ENCODE data around the gene GATM.

GATM gene

GRCh38 chr15:45395943-45396342 lies 17.6 kb upstream of the GATM start:
- Mint-ChIP-seq H3K4me1 (peaks cover 21% of the 10 kb centered on the region), H3K4me3 (no peak overlapping the region), H3K27me3 (no peaks in the 10 kb centered on the region), H3K27ac (no peak overlapping the region), H3K9me3 (no peaks in the 10 kb centered on the region)
- DNase-seq = no peak
- no peak for ATAC-seq

GRCh38 chr15:45394681-45395080 lies 16.3 kb upstream of the GATM start:
- no peak overlapping the region for H3K4me3 Mint-ChIP-seq
- no peak for DNase-seq
- no peaks in the 10 kb centered on the region for H3K9me3 Mint-ChIP-seq
- peaks cover 12% of the 10 kb centered on the region for H3K4me1 Mint-ChIP-seq
- no peak for ATAC-seq
- H3K27me3 Mint-ChIP-seq = peaks cover 5% of the 10 kb centered on the region
- no peak overlapping the region for H3K27ac Mint-ChIP-seq

GRCh38 chr15:45393851-45394250 lies 15.5 kb upstream of the GATM start:
- no peak overlapping the region for H3K4me3 Mint-ChIP-seq
- H3K9me3 Mint-ChIP-seq = no peaks in the 10 kb centered on the region
- H3K4me1 Mint-ChIP-seq = peaks cover 8% of the 10 kb centered on the region
- H3K27ac Mint-ChIP-seq = no peak overlapping the region
- ATAC-seq = peak; percentile 54
- H3K27me3 Mint-ChIP-seq = peaks cover 6% of the 10 kb centered on the region
- DNase-seq = no peak

- ATAC-seq = no peak
- H3K4me1 Mint-ChIP-seq = peaks cover 8% of the 10 kb centered on the region
- no peaks in the 10 kb centered on the region for H3K9me3 Mint-ChIP-seq
- H3K27ac Mint-ChIP-seq = no peak overlapping the region
- H3K4me3 Mint-ChIP-seq = no peak overlapping the region
- no peak for DNase-seq
- peaks cover 6% of the 10 kb centered on the region for H3K27me3 Mint-ChIP-seq
Measured at GRCh38 chr15:45392584-45392855, 14.2 kb upstream of the GATM start.

GRCh38 chr15:45391746-45392583 lies 13.6 kb upstream of the GATM start:
- Mint-ChIP-seq H3K27ac (no peak overlapping the region), H3K4me3 (no peak overlapping the region), H3K9me3 (no peaks in the 10 kb centered on the region), H3K27me3 (peaks cover 6% of the 10 kb centered on the region), H3K4me1 (peaks cover 8% of the 10 kb centered on the region)
- ATAC-seq = no peak
- DNase-seq = no peak

- H3K4me3 Mint-ChIP-seq = no peak overlapping the region
- DNase-seq (no peak), ATAC-seq (no peak)
- H3K27me3 Mint-ChIP-seq = peaks cover 6% of the 10 kb centered on the region
- no peak overlapping the region for H3K27ac Mint-ChIP-seq
- no peaks in the 10 kb centered on the region for H3K9me3 Mint-ChIP-seq
- peaks cover 8% of the 10 kb centered on the region for H3K4me1 Mint-ChIP-seq
Measured at GRCh38 chr15:45389351-45389750, 11.0 kb upstream of the GATM start.

GRCh38 chr15:45387380-45388007 lies 9.2 kb upstream of the GATM start:
- H3K9me3 Mint-ChIP-seq = no peaks in the 10 kb centered on the region
- DNase-seq (no peak), ATAC-seq (no peak)
- H3K4me3 Mint-ChIP-seq = no peak overlapping the region
- no peak overlapping the region for H3K27ac Mint-ChIP-seq
- peaks cover 6% of the 10 kb centered on the region for H3K27me3 Mint-ChIP-seq
- peaks cover 8% of the 10 kb centered on the region for H3K4me1 Mint-ChIP-seq

GRCh38 chr15:45386974-45387373 lies 8.6 kb upstream of the GATM start:
- Mint-ChIP-seq H3K27me3 (peaks cover 6% of the 10 kb centered on the region), H3K4me3 (no peak overlapping the region), H3K27ac (no peak overlapping the region), H3K9me3 (no peaks in the 10 kb centered on the region), H3K4me1 (peaks cover 3% of the 10 kb centered on the region)
- ATAC-seq = no peak
- DNase-seq = no peak

GRCh38 chr15:45386420-45386819 lies 8.1 kb upstream of the GATM start:
- no peaks in the 10 kb centered on the region for H3K4me1 Mint-ChIP-seq
- H3K27ac Mint-ChIP-seq = no peak overlapping the region
- ATAC-seq = no peak
- H3K4me3 Mint-ChIP-seq = no peak overlapping the region
- H3K27me3 Mint-ChIP-seq = peaks cover 6% of the 10 kb centered on the region
- no peak for DNase-seq
- H3K9me3 Mint-ChIP-seq = no peaks in the 10 kb centered on the region

GRCh38 chr15:45385590-45385989 lies 7.2 kb upstream of the GATM start:
- Mint-ChIP-seq H3K4me1 (no peaks in the 10 kb centered on the region), H3K27me3 (peaks cover 13% of the 10 kb centered on the region), H3K9me3 (no peaks in the 10 kb centered on the region), H3K4me3 (no peak overlapping the region), H3K27ac (no peak overlapping the region)
- DNase-seq (no peak), ATAC-seq (no peak)

- no peaks in the 10 kb centered on the region for H3K9me3 Mint-ChIP-seq
- ATAC-seq (no peak), DNase-seq (no peak)
- H3K27me3 Mint-ChIP-seq = peaks cover 9% of the 10 kb centered on the region
- no peaks in the 10 kb centered on the region for H3K4me1 Mint-ChIP-seq
- H3K27ac Mint-ChIP-seq = no peak overlapping the region
- no peak overlapping the region for H3K4me3 Mint-ChIP-seq
Measured at GRCh38 chr15:45384700-45385099, 6.4 kb upstream of the GATM start.

- Mint-ChIP-seq H3K4me3 (no peak overlapping the region), H3K9me3 (no peaks in the 10 kb centered on the region), H3K27me3 (peaks cover 51% of the 10 kb centered on the region), H3K27ac (no peak overlapping the region), H3K4me1 (peaks cover 23% of the 10 kb centered on the region)
- ATAC-seq = no peak
- no peak for DNase-seq
Measured at GRCh38 chr15:45378913-45379262, 544 bp upstream of the GATM start.

- Mint-ChIP-seq H3K4me1 (peaks cover 23% of the 10 kb centered on the region), H3K27me3 (peaks cover 51% of the 10 kb centered on the region), H3K27ac (peak overlapping the region; percentile 13 to 36), H3K9me3 (no peaks in the 10 kb centered on the region), H3K4me3 (peak overlapping the region; percentile 76 to 80)
- no peak for ATAC-seq
- no peak for DNase-seq
Measured at GRCh38 chr15:45377609-45378148, 665 bp downstream of the GATM start.

- ATAC-seq (no peak), DNase-seq (no peak)
- Mint-ChIP-seq H3K4me3 (peak overlapping the region; percentile 76 to 80), H3K27ac (no peak overlapping the region), H3K4me1 (peaks cover 23% of the 10 kb centered on the region), H3K27me3 (peaks cover 51% of the 10 kb centered on the region), H3K9me3 (no peaks in the 10 kb centered on the region)
Measured at GRCh38 chr15:45376967-45377608, 1.3 kb downstream of the GATM start.

- no peak for DNase-seq
- H3K9me3 Mint-ChIP-seq = no peaks in the 10 kb centered on the region
- H3K4me1 Mint-ChIP-seq = peaks cover 23% of the 10 kb centered on the region
- no peak for ATAC-seq
- peak overlapping the region in 1 of 2 donors; percentile 43 for H3K4me3 Mint-ChIP-seq
- peaks cover 51% of the 10 kb centered on the region for H3K27me3 Mint-ChIP-seq
- no peak overlapping the region for H3K27ac Mint-ChIP-seq
Measured at GRCh38 chr15:45376300-45376928, 1.9 kb downstream of the GATM start.

- H3K4me1 Mint-ChIP-seq = peaks cover 23% of the 10 kb centered on the region
- peaks cover 46% of the 10 kb centered on the region for H3K27me3 Mint-ChIP-seq
- H3K9me3 Mint-ChIP-seq = no peaks in the 10 kb centered on the region
- no peak for ATAC-seq
- no peak overlapping the region for H3K4me3 Mint-ChIP-seq
- no peak overlapping the region for H3K27ac Mint-ChIP-seq
- no peak for DNase-seq
Measured at GRCh38 chr15:45375836-45376235, 2.5 kb downstream of the GATM start.

Data from stimulated activated naive CD8-positive, alpha-beta T cell treated with anti-CD3 and anti-CD28 coated beads, Interleukin-15, amount 100 ng/mL, for 72 hours (primary cell).